GM19025 (cell line): ENCODE data around the gene KIAA0513.

ENCODE experiments used
- ATAC-seq: cut with Tn5 transposase; IDR thresholded peaks from one replicate; pipeline ENCODE4 v1.9.1; 2021; ENCODE audit warnings: mild to moderate bottlenecking, low read depth, moderate library complexity; ENCODE audit not compliant: unreplicated experiment

KIAA0513 gene

DNA sequence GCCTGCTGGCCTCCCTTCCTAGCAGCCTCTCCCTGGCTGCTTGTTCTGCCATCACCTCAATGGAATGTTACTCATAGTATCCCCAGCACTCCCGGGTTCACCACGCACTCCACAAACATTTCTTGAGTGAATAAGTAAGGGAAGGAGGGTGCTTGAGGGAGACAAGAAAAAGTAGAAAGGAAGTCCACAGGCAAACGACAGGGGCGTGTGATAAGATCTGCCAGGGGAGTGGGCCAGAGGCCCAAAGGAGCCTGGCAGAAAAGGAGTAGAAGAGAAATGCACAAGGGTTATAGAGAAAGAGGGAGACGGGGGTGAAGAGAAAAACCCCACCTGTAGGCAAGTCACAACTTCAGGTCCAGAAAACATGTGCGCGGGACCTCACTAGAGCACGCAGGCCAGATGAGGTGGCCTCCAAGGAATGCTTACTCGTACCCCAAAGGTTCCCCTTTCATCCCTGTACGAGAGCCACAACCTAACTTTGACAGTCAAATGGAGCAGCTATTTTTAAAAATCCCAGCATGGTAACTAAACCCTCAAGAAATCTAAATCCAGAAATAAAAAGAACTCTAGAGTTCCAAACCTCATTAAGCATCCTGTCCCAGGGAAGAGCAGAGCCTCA lies 22.9 kb upstream of the KIAA0513 start:
- ATAC-seq: no peak

GRCh38 chr16:85005285-85006069 lies 22.1 kb upstream of the KIAA0513 start:
- no peak for ATAC-seq

DNA sequence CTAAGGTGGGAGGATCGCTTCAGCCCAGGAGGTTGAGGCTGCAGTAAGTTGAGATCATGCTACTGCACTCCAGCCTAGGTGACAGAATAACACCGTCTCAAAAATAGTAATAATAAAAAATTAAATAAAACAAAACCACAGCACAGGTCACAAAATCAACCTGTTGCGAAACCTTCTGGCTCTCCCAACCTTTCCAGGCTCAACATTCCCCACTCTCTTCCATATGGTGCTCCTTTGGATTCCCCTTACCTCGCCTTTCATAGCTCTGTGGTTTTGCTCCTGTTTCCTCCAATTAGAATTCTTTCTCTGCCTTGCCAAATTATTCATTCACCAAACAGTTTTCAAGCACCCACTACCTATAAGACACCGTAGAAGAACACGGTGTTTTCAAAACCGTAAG lies 21.0 kb upstream of the KIAA0513 start:
- no peak for ATAC-seq

DNA sequence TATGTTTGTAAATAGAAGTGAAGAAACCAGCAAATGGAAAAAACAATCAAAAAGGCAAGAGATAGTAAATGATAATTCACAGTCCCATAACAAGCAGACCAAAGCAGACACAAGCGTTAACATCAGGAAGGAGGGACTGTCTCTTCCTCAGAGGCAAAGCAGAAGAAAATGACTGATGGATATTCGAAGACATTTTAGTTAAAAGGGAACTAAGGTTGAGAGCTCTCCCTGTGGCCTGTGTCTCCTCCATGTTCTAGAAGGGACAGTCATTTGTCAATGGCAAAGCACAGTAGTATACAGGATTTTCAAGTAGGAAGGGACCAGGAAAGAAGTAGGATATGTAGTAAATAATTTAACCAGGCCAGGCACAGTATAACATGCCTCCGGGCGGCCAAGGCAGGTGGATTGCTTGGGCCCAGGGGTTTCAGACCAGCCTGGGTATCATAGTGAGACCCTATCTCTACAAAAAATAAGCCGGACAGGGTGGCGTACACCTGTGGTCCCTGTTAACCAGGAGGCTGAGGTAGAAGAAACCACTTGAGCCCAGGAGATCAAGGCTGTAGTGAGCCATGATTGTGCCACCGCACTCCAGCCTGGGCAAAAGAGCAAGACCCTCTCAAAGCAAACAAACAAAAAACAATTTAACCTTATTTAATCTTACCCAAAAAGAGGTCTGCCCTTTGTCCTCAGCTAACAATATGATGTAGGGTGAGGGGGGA lies 19.9 kb upstream of the KIAA0513 start:
- ATAC-seq: no peak

GRCh38 chr16:85008271-85008670 lies 19.3 kb upstream of the KIAA0513 start:
- ATAC-seq: no peak

GRCh38 chr16:85010446-85010930 lies 17.1 kb upstream of the KIAA0513 start:
- ATAC-seq: no peak

GRCh38 chr16:85010931-85011845 lies 16.4 kb upstream of the KIAA0513 start, which contains the start of gene ZDHHC7:
Gene ZDHHC7 (minus strand): TSS chr16:85011535. CDS start chr16:84990618, 20,917 bp downstream.
- peak; percentile 93 for ATAC-seq

DNA sequence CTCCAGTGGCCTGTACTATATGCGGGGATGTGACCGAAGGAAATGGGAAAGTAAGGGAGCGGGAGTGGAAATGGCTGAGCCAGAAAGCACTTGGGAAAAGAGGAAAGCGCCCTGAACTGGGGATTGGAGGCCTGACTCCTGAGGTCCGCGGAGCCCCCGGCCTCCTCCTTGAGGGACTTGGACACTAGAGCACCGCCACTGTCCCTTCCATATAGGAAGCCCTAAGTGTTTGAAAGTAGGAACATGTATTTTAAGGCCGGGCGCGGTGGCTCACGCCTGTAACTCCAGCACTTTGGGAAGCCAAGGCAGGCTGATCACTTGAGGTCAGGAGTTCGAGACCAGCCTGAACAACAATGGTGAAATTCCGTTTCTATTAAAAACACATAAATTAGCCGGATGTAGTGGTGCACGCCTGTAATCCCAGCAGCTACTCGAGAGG lies 15.7 kb upstream of the KIAA0513 start:
- ATAC-seq: peak; percentile 10

DNA sequence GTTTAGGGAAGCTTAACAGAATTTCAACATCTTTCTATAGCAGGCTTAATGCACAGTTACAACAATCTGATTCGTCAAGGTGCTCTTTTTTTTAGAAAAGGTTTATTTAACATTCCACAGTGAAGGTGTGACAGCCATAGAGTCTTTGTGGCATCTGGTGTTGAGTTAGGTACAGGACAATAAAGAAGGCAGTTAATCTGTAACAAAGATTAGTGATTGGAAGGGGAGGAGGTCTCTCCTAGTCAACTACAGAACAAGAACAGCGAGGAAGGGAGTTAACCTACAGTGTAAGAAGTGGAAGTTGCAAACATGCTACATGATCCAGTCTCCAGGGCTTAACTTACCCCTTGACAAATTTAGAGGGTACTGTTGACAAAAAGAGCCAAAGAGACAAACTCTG lies 13.3 kb upstream of the KIAA0513 start:
- no peak for ATAC-seq

GRCh38 chr16:85015481-85016187 lies 12.0 kb upstream of the KIAA0513 start:
- ATAC-seq: no peak

- ATAC-seq: no peak
These were observed 10.4 kb upstream of the KIAA0513 start for GRCh38 chr16:85017151-85017550.

- ATAC-seq: no peak
These were observed 10.0 kb upstream of the KIAA0513 start for GRCh38 chr16:85017633-85018032.

GRCh38 chr16:85018529-85019236 lies 8.9 kb upstream of the KIAA0513 start:
- ATAC-seq: no peak

DNA sequence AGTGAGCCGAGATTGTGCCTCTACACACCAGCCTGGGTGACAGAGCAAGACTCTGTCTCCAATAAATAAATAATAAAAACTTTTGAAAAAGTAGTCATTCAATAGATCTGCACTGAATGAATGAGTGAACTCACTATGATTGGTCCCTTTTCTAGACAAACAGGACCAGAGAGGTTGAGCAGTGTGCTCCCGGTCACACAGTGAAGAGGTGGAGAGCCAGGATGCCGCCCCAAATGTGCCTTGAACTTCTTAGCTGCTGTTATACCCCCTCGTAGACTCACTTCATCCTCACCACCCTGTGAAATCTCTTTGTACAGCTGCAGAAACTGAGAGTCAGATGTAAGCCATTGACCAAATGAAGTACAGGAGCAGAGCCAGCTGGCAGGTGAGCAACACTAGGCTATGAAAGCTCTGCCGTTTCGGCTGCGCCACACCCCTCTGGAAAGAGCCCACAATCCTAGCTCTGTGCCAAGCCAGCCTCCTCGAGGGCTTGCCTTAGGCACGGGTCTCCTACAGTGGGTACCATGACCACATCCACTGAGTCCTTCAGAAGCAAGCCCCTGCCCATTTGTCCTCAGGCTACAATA lies 7.8 kb upstream of the KIAA0513 start:
- ATAC-seq: no peak

DNA sequence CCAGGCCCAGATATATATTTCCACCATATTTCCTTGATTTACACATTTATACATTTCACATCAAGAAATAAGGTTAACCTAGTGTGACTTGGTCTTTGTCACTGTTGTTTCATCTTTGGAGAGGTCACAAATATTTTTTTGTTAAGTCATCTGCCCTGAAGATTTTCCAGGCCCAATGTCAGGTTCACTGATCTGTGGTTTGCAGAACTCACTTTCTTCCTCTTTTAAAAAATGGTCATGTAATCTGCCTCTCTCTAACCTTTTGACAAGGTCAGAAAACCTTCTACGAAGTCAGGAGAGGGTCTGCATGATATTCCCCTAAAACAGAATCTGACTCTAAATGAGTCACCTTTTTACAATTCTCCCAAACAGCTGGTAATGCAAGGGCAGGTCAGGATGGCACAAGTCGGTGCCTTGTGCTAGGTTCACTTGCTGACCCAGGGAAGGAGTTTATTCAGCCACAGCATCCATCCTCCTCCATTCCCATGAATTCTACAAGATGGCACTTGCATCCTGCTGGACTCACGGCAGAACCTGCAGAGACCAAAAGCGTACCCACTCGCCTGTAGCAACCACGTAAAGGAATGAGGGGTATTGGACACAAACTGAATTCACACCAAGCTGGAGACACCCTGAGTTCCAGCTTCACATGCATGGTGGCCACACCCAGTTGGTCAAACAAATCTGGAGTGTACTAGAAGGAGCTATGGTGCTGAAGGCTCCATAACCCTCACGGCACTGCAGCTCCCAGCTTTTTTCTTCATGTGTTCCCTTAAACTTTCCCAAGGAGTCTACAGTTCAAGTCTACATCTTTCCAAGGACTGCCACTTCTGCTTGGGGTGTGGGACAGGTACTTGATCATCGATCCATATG lies 1.6 kb upstream of the KIAA0513 start:
- ATAC-seq: no peak

DNA sequence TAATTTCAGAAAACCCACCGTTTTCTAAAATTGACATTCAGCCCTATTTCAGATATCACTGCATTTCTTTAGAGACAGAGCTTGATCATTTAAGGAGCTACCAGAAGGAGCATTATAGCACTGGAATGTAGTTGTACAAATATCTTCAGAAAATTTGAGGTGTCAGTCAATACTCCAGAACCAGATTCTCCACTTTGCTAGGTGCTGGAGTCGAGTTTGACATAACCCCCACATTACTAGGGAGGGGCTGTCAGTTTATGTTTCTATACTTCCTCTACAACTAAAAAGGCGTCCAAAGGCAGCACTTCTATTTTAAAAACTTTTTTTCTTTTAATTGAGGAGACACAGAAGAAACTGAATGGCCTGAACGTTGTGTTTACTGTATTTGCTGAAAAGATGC lies 892 bp upstream of the KIAA0513 start:
- no peak for ATAC-seq

DNA sequence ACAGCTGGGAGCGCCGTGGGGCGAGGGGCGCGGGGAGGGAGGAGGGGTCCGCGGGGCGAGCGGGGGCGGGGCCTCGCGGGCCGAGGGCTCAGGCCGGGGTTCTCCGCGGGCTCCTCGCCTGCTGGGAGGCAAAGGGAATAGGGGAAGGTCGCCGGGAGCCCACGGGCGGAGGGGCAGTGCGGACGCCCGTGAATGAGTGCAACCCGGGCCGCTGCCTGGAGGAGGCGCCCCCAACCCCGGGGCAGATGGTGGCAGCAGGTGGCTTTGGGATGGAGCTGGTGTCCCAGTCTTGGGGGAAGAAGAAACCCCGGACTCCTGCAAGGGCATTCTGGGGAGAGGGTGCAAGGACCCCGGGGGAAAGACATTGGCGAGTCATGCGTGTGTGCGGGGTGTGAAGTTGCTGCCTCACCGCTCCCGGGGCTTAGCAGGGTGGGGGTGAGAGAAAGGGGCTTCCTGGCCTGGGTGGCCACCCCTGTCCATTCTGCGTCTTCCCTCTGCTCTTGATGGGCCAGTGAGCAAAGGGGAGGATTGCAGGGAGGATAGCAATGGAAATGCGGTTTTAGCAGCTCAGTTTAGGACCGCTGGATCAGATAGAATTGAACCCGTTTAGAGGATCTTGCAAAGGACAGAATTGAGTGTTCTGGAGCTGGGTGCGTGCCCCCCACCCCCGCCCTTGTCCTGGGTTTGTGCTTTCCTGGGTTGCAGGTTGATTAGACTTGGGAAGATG lies 526 bp downstream of the KIAA0513 start:
- ATAC-seq: peak; percentile 9
